Measurements from ENCODE around the gene RNF115.
"Not testable (repeated sequence)": the region's sequence is repeated elsewhere in the genome, so short reads cannot be mapped to it uniquely, and the experiment has no call there.

RNF115 gene

DNA sequence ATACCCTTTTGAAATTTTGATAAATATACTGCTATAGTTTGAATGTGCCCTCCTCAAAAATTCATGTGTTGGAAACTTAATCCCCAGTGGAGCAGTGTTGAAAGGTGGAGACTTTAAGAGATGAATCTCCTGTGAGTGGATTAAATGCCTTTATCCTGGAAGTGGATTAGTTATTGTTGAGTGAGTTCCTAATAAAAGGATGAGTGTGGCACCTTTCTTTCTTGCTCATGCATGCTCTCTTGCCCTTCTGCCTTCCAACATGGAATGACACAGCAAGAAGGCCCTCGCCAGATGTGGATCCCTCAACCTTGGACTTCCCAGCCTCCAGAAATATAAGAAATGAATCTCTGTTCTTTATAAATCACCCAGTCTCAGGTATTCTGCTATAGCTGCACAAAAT lies 52.8 kb downstream of the RNF115 start:
- DNase-seq: no peak

DNA sequence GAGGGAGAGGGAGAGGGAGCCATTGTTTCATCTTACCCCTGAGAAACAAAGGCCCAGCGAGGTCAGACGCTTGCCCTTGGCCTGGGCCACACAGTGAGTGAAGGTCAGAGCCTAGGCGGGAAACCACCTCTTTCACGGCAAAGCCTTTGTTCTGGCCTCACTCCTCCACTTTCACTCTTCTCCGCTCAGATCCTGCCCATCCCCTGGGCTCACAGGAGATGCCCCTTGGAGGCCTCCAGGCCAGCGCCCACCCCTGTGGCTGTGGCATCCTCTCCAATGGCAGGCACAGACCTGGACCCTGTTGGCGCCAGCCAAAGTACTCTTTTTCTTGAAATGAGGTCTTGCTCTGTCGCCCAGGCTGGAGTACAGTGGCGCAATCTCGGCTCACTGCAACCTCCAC lies 55.9 kb downstream of the RNF115 start:
- not testable (repeated sequence) for DNase-seq

DNA sequence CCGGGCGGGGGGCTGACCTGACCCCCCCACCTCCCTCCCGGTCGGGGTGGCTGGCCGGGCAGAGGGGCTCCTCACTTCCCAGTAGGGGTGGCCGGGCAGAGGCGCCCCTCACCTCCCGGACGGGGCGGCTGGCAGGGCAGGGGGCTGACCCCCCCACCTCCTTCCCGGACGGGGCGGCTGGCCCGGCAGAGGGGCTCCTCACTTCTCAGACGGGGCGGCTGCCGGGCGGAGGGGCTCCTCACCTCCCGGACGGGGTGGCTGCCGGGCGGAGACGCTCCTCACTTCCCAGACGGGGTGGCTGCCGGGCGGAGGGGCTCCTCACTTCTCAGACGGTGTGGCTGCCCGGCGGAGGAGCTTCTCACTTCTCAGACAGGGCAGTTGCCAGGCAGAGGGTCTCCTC lies 57.0 kb downstream of the RNF115 start:
- not testable (repeated sequence) for DNase-seq

DNA sequence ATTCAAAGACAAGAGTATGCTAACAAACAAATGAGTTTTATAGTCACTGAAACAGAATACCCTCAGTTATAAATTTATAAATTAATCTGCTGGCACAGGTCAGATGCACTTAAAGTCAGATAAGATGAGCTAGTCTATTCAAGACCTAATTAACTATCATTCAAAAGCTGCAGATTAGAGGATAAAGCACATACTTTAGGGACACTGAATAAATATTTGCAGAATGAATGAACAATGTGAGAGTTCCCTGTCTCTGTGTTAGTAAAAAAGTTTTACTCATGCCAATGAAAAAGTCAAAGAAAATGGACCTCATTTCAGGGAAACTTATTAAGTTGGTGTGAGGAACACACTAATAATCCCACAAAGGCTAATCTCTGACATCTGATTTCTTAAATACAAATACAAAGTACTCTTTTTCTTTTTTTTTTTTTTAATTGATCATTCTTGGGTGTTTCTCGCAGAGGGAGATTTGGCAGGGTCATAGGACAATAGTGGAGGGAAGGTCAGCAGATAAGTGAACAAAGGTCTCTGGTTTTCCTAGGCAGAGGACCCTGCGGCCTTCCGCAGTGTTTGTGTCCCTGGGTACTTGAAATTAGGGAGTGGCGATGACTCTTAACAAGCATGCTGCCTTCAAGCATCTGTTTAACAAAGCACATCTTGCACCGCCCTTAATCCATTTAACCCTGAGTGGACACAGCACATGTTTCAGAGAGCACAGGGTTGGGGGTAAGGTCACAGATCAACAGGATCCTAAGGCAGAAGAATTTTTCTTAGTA lies 58.1 kb downstream of the RNF115 start:
- DNase-seq: not testable (repeated sequence)

DNA sequence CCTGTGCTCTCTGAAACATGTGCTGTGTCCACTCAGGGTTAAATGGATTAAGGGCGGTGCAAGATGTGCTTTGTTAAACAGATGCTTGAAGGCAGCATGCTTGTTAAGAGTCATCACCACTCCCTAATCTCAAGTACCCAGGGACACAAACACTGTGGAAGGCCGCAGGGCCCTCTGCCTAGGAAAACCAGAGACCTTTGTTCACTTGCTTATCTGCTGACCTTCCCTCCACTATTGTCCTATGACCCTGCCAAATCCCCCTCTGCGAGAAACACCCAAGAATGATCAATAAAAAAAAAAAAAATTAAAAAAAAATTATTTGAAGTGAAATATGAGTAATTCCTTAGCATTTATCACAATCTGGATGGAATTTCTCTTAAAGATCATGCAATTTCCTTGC lies 58.8 kb downstream of the RNF115 start:
- DNase-seq: not testable (repeated sequence)

DNA sequence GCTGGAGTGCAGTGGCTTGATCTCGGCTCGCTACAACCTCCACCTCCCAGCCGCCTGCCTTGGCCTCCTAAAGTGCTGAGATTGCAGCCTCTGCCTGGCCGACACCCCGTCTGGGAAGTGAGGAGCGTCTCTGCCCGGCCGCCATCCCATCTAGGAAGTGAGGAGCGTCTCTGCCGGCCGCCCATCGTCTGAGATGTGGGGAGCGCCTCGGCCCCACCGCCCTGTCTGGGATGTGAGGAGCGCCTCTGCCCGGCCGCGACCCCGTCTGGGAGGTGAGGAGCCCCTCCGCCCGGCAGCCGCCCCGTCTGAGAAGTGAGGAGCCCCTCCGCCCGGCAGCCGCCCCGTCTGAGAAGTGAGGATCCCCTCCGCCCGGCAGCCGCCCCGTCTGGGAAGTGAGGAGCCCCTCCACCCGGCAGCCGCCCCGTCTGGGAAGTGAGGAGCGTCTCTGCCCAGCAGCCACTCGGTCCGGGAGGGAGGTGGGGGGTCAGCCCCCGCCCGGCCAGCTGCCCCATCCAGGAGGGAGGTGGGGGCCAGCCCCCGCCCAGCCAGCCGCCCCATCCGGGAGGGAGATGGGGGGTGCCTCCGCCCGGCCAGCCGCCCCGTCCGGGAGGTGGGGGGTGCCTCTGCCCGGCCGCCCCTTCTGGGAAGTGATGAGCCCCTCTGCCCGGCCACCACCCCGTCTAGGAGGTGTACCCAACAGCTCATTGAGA lies 59.5 kb downstream of the RNF115 start:
- not testable (repeated sequence) for DNase-seq

DNA sequence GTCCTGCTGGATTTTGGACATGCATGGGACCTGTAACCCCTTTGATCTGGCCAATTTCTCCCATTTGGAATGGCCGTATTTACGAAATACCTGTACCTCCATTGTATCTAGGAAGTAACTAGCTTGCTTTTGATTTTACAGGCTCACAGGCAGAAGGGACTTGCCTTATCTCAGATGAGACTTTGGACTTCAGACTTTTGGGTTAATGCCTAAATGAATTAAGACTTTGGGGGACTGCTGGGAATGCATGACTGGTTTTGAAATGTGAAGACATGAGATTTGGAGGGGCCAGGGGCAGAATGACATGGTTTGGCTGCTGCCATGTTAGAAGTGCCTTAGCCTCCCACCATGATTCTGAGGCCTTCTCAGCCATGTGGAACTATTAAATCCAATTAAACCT lies 61.9 kb downstream of the RNF115 start:
- not testable (repeated sequence) for DNase-seq

DNA sequence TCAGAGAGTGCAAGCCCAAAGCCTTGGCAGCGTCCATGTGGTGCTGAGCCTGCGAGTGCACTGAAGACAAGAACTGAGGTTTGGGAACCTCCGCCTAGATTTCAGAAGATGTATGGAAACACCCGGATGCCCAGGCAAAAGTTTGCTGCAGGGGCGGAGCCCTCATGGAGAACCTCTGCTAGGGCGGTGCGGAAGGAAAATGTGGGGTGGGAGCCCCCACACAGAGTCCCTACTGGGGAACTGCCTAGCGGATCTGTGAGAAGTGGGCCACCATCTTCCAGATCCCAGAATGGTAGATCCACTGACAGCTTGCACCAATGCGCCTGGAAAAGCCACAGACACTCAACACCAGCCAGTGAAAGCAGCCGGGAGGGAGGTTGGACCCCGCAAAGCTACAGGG lies 62.4 kb downstream of the RNF115 start:
- not testable (repeated sequence) for DNase-seq

DNA sequence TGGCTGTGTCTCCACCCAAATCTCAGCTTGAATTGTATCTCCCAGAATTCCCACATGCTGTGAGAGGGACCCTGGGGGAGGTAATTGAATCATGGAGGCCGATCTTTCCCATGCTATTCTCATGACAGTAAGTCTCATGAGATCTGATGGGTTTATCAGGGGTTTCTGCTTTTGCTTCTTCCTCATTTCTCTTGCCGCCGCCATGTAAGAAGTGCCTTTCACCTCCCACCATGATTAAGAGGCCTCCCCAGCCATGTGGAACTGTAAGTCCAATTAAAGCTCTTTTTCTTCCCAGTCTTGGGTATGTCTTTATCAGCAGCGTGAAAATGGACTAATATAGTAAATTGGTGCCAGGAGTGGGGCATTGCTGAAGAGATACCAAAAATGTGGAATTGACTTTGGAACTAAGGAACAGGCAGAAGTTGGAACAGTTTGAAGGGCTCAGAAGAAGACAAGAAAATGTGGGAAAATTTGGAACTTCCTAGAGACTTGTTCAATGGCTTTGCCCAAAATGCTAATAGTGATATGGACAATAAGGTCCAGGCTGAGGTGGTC lies 63.4 kb downstream of the RNF115 start:
- DNase-seq: not testable (repeated sequence)

DNA sequence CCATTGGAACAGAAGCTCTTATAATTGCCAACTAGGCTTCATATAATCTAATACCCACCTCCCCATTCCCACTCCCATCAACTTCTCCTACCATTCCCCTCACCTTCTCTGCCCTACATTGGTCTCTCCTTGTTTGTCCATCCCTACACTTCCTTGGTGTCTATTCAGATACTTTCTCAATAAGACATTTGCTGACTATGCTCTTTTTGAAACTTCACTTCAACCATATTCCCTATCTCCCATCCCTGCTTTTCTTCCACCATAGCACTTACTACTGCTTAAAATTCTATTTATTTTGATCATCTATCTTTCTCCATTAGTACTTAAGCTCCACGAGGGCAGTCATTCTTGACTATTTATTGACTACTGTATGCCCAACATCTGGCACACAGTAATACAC lies 64.2 kb downstream of the RNF115 start:
- no peak for DNase-seq

DNA sequence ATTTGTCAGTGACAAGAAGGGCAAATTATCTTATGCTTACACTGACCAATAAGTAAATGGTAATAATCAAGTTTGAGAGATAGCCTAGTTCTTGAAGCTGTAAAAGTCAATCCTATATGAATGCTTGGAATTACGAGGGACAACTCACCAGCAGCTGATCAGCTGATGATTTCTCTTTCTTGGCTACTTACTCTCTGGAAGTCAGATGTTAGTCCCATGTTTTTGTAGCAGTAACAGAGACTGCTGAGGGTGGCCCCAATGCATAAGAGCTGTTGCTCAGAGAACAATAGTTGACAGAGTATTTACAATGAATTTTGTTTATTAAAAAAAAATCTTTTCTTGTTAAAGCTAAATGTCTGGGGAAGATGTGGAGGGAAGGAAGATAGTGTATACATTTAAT lies 65.3 kb downstream of the RNF115 start:
- DNase-seq: no peak

DNA sequence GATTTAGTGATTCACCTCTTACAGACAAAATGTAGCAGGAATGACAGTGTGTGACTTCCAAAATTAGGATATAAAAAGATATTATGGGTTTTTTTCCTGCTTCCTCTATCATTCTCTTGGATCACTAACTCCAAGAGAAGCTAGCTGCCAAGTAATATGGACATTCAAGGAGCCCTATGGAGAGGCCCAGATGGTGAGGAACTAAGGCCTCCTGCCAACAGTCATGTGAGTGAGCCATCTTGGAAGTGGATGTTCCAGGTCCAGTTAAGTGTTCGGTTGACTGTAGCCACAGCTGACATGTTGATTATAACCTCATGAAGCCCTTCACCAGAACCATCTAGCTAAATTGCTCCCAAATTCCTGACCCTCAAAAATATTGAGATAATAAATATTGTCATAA lies 65.8 kb downstream of the RNF115 start:
- no peak for DNase-seq

DNA sequence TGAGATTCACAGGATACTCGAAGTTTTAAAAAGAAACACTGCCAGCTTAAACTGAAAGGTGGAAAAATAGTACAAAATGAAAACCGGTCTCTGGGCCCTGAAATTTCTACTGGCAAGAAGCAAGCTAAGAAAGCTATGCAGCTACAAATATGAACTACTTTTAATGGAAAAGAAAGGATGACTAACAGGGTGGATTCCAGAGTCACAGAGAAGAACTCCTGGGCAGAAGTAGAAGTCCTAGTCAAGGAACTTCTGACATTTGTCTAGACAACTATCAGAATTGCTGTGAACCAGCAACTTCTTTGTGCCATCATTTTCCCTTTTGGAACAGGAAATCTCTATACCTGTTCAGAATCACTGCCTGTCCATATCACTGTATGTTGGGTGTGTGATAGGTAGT lies 66.5 kb downstream of the RNF115 start:
- DNase-seq: no peak

DNA sequence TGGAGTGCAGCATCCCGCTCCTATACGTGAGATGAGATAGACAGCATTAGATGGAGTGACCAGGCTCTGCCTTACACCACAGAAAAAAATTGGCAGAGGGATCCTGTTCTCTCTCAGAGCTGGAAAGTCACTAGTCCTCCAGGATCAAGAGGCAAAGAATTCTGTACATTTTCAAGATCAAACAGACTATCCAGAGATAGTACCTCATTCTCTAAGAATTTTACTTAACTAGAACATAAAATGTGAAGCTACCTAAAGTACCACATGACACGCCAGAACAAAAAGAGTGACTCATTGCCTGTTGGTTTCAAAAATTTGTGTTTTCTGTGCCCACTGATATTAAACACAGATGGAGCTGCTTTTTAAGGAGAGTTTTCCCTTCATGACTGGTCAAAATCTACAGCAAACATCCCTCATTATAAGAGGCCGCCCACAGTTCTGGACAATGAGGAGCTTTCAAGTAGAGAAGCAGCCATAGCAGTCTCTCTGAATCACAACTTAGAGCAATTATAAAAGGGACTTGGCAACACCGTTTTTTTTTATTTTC lies 72.3 kb downstream of the RNF115 start:
- DNase-seq: peak; percentile 56

DNA sequence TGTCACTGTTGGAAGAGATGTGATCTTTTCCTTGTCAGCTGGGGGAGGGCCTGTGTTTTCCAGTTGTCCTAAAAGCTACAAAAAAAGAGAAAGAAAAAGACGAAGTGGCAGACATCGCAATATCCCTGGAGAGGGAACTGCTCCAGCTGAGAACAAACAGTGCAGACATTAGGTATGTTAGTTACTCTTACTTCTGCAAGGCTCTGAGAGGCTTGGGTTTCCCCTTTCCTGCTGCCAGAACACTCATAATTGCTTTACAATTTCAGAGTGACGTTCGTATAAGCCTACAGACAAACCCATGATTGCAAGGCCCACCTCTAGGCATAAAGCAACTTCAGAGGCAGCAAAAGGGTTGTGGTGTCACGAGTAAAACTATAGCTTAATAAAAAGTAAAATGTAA lies 73.5 kb downstream of the RNF115 start:
- DNase-seq: no peak

DNA sequence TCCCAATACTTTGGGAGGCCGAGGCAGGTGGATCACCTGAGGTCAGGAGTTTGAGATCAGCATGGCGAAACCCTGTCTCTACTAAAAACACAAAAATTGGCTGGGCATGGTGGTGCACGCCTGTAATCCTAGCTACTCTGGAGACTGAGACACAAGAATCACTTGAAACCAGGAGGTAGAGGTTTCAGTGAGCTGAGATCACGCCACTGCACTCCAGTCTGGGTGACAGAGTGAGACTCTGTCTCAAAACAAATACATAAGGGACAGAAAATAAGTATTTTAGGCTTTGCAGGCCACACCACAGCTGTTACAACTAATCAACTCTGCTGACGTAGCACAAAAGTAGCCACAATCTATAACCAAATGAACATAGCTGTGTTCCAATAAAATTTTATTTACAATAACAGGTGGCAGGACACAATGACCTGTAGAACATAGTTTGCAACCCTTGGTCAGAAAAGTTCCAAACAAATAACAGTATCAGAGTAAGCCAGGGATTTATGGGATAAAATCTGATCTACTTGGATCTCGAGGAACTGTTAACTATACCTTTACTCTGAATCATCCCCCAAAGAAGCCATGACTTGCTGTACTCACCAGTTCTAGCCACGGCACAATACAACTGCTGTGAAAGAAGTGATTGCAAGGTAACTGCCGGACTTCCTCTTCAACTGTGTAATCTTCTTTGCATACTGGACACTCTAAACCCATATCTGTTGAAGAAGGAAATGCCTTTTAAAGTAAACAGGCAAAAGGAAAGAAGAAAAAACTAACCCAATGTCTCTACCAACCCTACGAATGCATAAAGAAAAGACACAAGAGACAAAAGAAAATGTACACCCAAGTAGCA lies 76.3 kb downstream of the RNF115 start:
- DNase-seq: no peak

DNA sequence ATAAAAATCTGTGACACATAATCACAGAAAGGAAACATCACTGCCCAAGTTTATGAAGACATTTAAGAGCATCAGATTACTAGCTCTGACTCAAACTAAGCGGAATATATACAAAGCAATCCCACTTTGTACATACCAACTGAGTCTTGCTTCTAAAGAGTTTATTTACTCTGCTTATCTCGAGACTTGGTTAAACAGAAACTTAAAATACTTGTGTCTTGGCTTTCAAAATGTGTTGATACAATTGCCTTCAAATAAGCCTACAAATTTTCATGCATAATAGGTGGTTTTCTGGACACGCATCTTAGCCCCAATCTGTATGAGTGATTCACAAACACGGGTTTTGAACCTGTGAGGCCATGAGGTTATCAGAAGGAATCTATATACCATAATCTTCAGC lies 83.6 kb downstream of the RNF115 start:
- no peak for DNase-seq

DNA sequence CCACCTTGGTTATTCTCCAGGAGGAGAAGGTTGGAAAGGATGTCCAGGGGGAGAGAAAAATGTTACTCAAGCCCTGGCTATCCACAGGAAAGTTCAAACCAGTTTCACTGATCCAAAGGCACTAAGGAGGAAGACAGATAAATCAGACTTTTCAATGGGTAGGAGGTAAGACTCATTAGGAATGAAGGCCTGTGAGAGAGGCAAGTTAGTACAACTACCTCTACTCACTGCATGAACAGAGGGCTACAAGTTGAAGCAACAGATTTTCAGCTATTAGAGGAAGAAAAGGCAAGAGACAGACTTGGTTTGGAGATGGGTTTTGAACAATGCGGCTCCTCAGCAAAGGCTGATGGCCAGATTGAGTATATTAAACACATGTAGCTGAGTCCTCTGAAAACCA lies 87.7 kb downstream of the RNF115 start:
- DNase-seq: no peak

DNA sequence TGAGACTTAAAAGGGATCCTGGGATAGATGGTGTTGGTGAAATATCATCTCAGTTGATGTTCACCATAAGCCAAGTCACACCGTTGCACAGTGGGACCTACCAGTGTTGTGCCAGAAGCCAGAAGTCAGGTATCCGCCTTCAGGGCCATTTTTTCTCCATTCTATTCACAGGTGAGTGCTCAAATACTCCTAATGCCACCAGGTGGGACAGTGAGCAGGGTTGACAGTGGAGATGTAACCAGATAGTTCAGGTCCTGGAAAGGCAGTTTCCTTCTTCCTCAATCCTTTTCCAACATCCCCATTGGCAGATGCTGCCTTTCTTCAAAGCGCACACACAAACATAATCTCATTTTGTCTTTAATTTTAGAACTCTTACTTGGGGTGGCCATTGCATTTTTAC lies 93.0 kb downstream of the RNF115 start:
- DNase-seq: no peak

DNA sequence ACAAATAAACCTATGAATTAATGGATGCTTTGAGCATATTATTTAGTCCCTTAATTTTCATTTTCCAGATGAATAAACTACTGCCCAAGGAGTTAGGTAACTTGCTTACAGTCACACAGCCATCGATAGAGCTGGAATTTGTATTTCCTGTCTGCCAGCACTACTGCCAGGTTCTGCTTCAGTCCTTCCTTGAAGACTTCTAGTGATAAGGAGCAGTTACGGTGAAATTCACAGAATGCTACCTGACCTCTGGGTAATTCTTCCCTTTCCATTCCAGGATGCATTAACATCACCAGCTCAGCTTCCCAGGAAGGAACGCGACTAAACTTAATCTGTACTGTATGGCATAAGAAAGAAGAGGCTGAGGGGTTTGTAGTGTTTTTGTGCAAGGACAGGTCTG lies 93.4 kb downstream of the RNF115 start:
- DNase-seq: no peak

DNA sequence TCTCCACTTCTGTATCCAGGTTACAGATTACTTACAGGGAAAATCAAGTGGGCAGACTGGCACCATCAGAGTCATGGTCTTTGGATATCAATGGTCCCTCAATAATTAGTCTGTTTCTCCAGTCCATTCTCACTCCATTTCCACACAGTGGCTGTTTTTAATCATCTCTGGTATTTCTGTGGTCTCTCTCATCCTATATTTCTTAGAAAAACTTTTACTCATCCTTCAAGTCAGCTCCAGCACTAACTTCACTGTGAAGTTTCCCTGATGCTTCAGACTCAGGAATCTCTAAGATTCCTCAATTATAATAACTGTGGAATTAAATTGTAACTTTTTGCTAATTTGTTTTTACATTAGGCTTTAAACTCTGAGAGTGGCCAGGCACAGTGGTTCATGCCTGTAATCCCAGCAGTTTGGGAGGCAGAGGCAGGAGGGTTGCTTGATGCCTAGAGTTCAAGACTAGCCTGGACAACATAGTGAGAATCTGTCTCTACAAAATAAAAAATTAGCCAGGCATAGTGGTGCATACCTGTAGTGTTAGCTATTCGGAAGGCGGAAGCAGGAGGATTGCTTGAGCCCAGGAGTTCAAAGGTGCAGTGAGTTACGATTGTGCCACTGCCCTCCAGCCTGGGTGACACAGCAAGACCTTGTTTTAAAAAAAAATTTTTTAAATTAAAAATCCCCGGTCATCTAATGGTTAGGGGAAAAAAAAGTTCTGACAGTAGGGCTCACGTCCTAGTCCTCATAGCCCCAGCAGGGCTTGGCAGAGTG lies 94.0 kb downstream of the RNF115 start:
- DNase-seq: no peak

DNA sequence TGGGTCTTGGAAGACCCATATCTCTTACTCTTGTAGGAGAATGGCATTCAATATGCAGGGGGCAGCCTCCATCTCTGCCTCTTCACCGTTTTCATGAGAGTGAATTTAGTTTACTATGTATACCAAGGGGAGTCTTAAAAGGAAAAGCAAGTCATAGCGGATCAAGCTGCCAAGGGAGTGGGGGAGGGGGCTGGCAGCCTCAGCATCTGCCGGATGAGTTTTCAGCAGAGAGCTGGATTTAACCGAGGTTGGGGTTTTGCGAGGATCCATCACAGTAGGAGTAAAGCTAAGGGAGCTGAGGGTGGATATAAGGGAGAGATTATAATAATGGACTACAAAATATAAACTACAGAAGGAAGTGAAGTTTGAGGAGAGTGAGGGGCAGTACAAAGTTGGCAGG lies 94.7 kb downstream of the RNF115 start:
- DNase-seq: no peak
